ENCODE data around the gene UBC. TPM values are rescaled to one million over a fixed set of nuclear protein-coding genes. Genes with fewer than 3 reads are reported as not detected.
"Not testable (repeated sequence)": the region's sequence is repeated elsewhere in the genome, so short reads cannot be mapped to it uniquely, and the experiment has no call there.

The UBC gene
- total RNA-seq, 8 experiments from 2014 or later, result 779 to 1,904 (median 1,306) TPM

DNA sequence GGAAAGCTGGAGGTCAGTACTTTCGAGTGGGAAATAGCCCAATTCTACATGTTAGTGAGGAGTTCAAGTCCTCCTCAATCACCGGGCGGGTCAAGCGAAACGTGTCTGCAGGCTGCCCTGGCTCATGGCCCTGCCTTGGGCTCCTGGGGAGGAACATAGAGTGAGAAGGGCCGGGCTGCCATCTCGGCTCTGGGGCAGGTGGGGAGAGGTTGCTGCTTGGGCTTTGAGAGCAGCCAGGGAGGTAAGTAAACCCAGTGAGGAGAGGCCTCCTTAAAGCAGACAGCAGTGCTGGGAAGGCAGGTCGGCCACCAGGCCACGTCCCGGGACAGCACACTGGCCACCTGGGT lies 32.0 kb upstream of the UBC start:
- no peak for ATAC-seq (replicated peaks in 6 of 8)
- in situ Hi-C loops (cut with MboI; ENCODE audit: low pct_unique_long_range_greater_than_20kb in 2 of 9, low sequenced_read_pairs in 9 of 9, unreplicated experiment in 9 of 9), result no loop called here
- Histone ChIP-seq H3K4me3 (no peak overlapping the region), H3K4me1 (replicated peaks in 1 of 2) (no peaks in the 10 kb centered on the region), H3K27ac (no peak overlapping the region)
- WGBS, 10 experiments, result 60 to 100% (median 83%) methylated on average over 1 to 5 of the region's 10 CpGs; no CpG with 5 or more reads in 6 of the 10 experiments

DNA sequence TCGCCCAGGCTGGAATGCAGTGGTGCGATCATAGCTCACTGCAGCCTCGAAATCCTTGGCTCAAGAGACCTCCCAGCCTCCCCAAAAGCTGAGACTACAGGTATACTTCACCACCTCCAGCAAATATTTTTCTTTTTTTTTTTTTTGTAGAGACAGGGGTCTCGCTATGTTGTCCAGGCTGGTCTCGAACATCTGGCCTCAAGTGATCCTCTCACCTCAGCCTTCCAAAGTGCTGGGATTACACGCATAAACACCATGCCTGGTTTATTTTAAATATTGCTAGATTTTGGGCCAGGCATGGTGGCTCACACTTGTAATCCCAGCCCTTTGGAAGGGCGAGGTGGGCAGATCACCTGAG lies 26.7 kb upstream of the UBC start:
- no peak for ATAC-seq (replicated peaks in 6 of 8)
- H3K4me3 ChIP-seq, result peak overlapping the region in 1 of 5 donors; percentile 37
- WGBS, 10 experiments, result 71 to 100% (median 91%) methylated on average over 1 to 5 of the region's 7 CpGs; no CpG with 5 or more reads in 2 of the 10 experiments
- in situ Hi-C loops (cut with MboI; ENCODE audit: low pct_unique_long_range_greater_than_20kb in 2 of 9, low sequenced_read_pairs in 9 of 9, unreplicated experiment in 9 of 9), result no loop called here
- H3K4me1 ChIP-seq (replicated peaks in 1 of 2), result peaks cover 7 to 11% of the 10 kb centered on the region in 2 donors
- peak overlapping the region; percentile 1 to 96 for H3K27ac ChIP-seq

DNA sequence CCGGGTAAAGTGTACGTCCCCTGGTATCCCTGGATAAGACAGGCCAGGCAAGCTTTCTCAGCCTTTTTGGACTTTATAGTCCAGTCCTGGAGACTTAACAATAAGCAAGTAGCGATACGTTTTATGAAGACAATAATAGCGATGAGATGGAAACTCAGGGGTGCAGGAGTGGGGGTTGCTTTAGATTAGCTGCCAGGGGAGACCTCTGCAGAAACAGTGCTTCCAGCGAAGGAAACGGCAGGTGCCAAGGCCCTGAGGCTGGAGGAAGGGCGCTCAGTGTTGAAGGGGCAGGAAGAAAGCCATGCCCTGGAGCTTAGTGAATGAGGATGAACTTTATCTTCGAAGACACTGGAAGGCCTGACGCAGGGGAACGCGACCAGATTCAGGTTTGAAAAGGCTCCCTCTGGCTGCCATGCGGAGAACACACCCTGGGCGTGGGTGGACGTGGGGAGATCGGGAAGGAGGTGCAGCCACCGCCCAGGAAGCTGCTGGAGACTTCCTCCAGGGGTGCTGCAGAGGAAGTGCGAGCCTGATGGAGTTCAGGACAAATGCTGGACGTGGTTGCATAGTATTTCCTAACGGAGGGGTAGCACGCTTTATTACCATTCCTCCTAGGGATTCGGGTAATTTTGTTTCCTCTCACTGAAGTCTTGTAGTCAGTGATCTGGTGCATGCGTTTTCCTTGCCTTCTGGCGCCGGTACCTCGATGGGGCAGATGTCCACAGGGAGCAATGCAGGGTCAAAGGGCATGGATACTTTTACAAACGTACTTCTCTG lies 26.1 kb upstream of the UBC start:
- Histone ChIP-seq H3K4me3 (peak overlapping the region; percentile 37 to 58 (median 43)), H3K4me1 (replicated peaks in 1 of 2) (peaks cover 7 to 11% of the 10 kb centered on the region in 2 donors), H3K27ac (peak overlapping the region; percentile 93 to 96)
- in situ Hi-C loops (cut with MboI; ENCODE audit: low pct_unique_long_range_greater_than_20kb in 2 of 9, low sequenced_read_pairs in 9 of 9, unreplicated experiment in 9 of 9), result no loop called here
- ATAC-seq (replicated peaks in 6 of 8), result peak; percentile 11 to 51 (median 40)
- WGBS, 10 experiments, result 0 to 53% (median 31%) methylated on average over 2 to 16 of the region's 27 CpGs; no CpG with 5 or more reads in 1 of the 10 experiments

DNA sequence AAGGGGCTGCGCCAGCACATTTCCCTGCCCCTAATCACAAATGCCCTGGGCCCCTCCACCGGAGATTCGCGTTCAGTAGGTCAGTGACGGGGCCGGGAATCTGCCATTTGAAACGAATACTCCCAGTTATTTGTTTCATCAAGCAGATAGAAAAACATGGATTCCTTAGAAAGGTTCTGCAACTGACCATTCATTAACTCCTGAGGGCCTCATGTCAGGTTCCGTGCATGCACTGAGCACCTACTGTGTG lies 25.6 kb upstream of the UBC start:
- WGBS, 10 experiments, result 0 to 17% (median 0%) methylated on average over 1 to 7 of the region's 8 CpGs; no CpG with 5 or more reads in 3 of the 10 experiments
- in situ Hi-C loops (cut with MboI; ENCODE audit: low pct_unique_long_range_greater_than_20kb in 2 of 9, low sequenced_read_pairs in 9 of 9, unreplicated experiment in 9 of 9), result no loop called here
- no peak for ATAC-seq (replicated peaks in 6 of 8)
- H3K4me1 ChIP-seq (replicated peaks in 1 of 2), result peaks cover 7 to 11% of the 10 kb centered on the region in 2 donors
- H3K4me3 ChIP-seq, result peak overlapping the region; percentile 37 to 58 (median 43)
- peak overlapping the region; percentile 93 to 96 for H3K27ac ChIP-seq

DNA sequence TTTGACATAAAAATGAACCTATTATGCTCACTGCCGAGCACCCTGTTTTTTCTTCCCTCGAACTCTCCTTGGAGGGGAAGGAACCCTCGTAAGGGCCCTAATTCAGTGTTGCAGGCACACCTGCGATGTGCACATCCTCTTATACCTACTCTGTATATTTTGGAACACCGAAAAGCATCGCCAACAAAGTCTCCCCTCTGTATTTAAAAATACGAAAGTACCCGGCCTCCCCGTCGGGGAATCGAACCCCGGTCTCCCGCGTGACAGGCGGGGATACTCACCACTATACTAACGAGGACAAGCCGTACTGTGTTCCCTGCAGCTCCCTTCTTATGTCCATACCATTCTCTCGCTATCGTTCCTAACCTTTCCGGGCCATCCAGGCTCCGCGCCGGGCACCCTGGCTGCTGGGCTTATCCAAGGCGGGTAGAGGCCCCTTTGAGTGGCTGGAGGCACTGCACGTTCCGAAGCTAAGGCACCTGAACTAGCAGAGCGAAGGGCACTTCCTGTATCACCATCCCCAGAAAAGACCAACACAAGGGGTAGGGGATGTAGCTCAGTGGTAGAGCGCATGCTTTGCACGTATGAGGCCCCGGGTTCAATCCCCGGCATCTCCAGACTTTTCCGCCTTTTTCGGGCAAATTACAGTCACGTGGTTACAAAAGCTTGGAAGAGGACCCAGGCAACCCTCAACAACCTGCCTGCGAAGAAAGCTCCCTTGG lies 25.1 kb upstream of the UBC start:
- peak overlapping the region; percentile 37 to 58 (median 43) for H3K4me3 ChIP-seq
- H3K27ac ChIP-seq, result peak overlapping the region; percentile 93 to 96
- ATAC-seq (replicated peaks in 6 of 8), result peak; percentile 73 to 80 (median 76)
- WGBS, 10 experiments, result 0 to 5% (median 1%) methylated on average over 2 to 18 of the region's 35 CpGs
- H3K4me1 ChIP-seq (replicated peaks in 1 of 2), result peaks cover 7 to 11% of the 10 kb centered on the region in 2 donors
- in situ Hi-C loops (cut with MboI; ENCODE audit: low pct_unique_long_range_greater_than_20kb in 2 of 9, low sequenced_read_pairs in 9 of 9, unreplicated experiment in 9 of 9), result no loop called here

DNA sequence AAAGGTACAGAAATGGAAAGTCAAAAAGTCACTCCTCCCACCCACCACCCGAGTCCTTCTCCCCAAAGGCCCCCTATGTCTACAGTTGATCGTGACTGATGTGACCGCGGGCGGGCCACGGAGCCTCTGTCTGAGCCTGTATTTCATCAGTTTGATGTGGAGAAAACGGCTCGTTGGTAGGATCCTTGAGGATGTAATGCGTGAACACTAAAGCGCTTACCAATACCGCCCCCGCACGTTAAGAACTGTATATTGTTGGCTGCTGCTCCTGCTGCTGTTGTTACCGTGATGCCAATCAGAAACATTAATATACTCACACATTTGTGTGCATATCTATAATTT lies 24.6 kb upstream of the UBC start:
- Histone ChIP-seq H3K27ac (peak overlapping the region; percentile 93 to 96), H3K4me1 (replicated peaks in 1 of 2) (peaks cover 7 to 11% of the 10 kb centered on the region in 2 donors), H3K4me3 (peak overlapping the region; percentile 37 to 58 (median 43))
- peak; percentile 35 to 52 (median 48) for ATAC-seq (replicated peaks in 6 of 8)
- 0 to 10% (median 2%) methylated on average over 4 to 14 of the region's 14 CpGs; no CpG with 5 or more reads in 2 of the 10 experiments for WGBS, 10 experiments
- in situ Hi-C loops (cut with MboI; ENCODE audit: low pct_unique_long_range_greater_than_20kb in 2 of 9, low sequenced_read_pairs in 9 of 9, unreplicated experiment in 9 of 9), result no loop called here

DNA sequence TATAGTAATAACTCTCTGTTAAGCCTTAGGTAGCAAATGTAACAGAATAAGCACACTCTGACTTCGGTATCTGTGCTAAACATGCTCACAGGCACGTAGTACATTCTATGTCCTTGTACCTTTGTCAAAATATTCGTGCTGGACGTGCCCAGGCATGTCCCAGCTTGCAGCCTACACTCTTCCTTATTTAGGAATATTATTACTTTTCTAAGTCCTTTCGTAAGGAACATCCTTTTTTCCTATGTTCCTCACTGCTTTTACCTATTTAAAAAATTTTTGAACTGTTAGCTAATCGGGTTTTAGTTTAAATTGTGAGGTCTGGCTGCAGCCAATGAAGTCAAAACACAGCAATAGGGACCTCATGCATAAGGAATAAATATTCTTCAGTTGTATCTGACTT lies 24.1 kb upstream of the UBC start:
- Histone ChIP-seq H3K27ac (peak overlapping the region; percentile 93 to 96), H3K4me3 (peak overlapping the region; percentile 37 to 58 (median 43))

DNA sequence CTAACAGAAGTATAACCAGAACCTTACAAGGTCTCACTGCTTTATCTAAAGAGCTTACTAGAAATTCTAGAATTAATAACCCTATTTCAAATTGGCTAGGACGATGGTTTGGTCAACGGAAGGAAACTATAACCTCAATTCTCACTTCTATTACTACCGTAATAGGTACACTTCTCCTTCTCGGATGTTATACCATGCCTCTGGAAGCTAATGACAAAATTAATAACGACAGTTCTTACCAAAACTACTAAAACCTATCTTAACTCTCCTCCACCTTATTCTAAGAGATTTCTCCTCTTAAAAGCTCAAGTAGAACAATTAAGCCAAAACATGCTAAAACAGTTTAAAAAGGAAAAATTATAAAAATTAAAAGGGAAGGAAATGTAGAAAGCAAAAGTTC lies 23.7 kb upstream of the UBC start:
- no peak for ATAC-seq (replicated peaks in 6 of 8)
- in situ Hi-C loops (cut with MboI; ENCODE audit: low pct_unique_long_range_greater_than_20kb in 2 of 9, low sequenced_read_pairs in 9 of 9, unreplicated experiment in 9 of 9), result no loop called here
- H3K27ac ChIP-seq, result peak overlapping the region; percentile 93 to 96
- WGBS, 10 experiments, result 46 to 83% (median 78%) methylated on average over 2 to 5 of the region's 5 CpGs; no CpG with 5 or more reads in 2 of the 10 experiments
- H3K4me1 ChIP-seq (replicated peaks in 1 of 2), result peaks cover 7 to 11% of the 10 kb centered on the region in 2 donors
- H3K4me3 ChIP-seq, result peak overlapping the region; percentile 37 to 58 (median 43)

More for the DNA sequence above, 24.1 kb upstream of the UBC start:
- peak in 1 of 8 experiments; percentile 0 for ATAC-seq (replicated peaks in 6 of 8)
- in situ Hi-C loops (cut with MboI; ENCODE audit: low pct_unique_long_range_greater_than_20kb in 2 of 9, low sequenced_read_pairs in 9 of 9, unreplicated experiment in 9 of 9), result no loop called here
- 0 to 24% (median 8%) methylated on average over 1 to 6 of the region's 6 CpGs for WGBS, 10 experiments
- peaks cover 7 to 11% of the 10 kb centered on the region in 2 donors for H3K4me1 ChIP-seq (replicated peaks in 1 of 2)

DNA sequence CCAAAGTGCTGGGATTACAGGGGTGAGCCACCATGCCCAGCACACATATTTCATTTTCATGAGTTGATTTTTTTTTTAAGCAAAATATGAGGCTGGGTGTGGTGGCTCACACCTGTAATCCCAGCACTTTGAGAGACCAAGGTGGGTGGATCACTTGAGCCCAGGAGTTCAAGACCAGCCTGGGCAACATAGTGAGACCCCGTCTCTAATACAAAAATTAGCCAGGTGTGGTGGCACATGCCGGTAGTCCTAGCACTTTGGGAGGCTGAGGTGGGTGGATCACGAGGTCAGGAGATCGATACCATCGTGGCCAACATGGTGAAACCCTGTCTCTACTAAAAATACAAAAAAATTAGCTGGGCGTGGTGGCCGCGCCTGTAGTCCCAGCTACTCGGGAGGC lies 17.1 kb upstream of the UBC start:
- 73 to 100% (median 100%) methylated on average over 1 to 4 of the region's 9 CpGs; no CpG with 5 or more reads in 3 of the 10 experiments for WGBS, 10 experiments
- H3K4me3 ChIP-seq; in situ Hi-C loops (cut with MboI; ENCODE audit: low pct_unique_long_range_greater_than_20kb in 2 of 9, low sequenced_read_pairs in 9 of 9, unreplicated experiment in 9 of 9); H3K4me1 ChIP-seq (replicated peaks in 1 of 2); H3K27ac ChIP-seq; ATAC-seq (replicated peaks in 6 of 8): not testable (repeated sequence)

DNA sequence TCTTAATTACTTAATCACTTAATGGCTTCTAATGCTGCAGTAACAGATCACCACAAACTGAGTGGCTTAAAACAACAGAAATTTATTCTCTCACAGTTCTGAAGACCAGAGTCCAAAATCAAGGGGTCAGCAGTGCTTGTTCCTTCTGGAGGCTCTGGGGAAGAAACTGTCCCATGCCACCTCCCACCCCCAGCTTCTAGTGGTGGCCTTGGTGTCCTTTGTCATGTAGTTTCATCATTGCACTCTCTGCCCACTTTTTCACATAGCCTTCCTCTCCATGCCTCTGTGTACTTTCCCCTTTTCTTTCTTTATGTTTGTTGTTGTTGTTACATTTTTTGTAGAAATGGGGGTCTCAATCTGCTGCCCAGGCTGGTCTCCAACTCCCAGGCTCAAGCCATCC lies 16.1 kb upstream of the UBC start:
- no peak overlapping the region for H3K4me3 ChIP-seq
- in situ Hi-C loops (cut with MboI; ENCODE audit: low pct_unique_long_range_greater_than_20kb in 2 of 9, low sequenced_read_pairs in 9 of 9, unreplicated experiment in 9 of 9), result no loop called here
- H3K4me1 ChIP-seq (replicated peaks in 1 of 2), result peaks cover 0 to 5% of the 10 kb centered on the region in 2 donors
- no peak overlapping the region for H3K27ac ChIP-seq
- no peak for ATAC-seq (replicated peaks in 6 of 8)

DNA sequence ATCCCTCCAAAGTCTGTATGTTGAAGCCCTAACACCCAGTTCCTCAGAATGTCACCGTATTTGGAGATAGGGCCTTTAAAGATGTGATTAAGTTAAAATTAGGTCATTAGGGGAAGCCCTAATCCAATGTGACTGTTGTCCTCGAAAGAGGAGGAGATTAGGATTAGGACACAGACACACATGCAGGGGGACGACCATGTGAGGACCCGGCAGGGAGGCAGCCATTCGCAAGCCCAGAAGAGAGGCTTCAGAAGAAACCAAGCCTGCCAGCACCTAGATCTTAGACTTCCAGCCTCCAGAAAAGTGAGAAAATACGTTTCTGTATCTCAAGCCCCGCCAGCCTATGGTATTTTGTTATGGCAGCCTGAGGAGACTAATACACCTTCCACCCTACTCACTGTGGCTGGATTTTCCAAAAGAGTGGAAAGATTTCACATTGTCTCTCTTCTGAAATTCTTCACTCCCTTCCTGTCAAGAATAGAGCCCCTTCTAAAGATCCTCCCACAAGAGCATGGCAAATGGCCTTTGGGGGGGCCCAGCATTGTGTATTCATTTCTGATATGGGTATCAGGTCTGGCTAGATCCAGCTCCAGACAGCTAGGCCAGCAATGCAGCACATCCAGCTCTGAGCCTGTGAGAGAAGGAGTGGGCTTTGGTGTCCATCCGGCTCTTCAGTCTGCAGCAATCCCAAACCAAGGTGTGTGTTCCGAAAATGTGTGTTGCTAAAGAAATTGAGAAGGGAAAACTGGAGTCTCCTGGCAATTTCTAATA lies 15.4 kb upstream of the UBC start:
- no peak overlapping the region for H3K4me3 ChIP-seq
- no peak for ATAC-seq (replicated peaks in 6 of 8)
- 57 to 100% (median 81%) methylated on average over 1 to 8 of the region's 9 CpGs; no CpG with 5 or more reads in 2 of the 10 experiments for WGBS, 10 experiments
- in situ Hi-C loops (cut with MboI; ENCODE audit: low pct_unique_long_range_greater_than_20kb in 2 of 9, low sequenced_read_pairs in 9 of 9, unreplicated experiment in 9 of 9), result no loop called here
- H3K27ac ChIP-seq, result no peak overlapping the region
- peaks cover 0 to 5% of the 10 kb centered on the region in 2 donors for H3K4me1 ChIP-seq (replicated peaks in 1 of 2)

DNA sequence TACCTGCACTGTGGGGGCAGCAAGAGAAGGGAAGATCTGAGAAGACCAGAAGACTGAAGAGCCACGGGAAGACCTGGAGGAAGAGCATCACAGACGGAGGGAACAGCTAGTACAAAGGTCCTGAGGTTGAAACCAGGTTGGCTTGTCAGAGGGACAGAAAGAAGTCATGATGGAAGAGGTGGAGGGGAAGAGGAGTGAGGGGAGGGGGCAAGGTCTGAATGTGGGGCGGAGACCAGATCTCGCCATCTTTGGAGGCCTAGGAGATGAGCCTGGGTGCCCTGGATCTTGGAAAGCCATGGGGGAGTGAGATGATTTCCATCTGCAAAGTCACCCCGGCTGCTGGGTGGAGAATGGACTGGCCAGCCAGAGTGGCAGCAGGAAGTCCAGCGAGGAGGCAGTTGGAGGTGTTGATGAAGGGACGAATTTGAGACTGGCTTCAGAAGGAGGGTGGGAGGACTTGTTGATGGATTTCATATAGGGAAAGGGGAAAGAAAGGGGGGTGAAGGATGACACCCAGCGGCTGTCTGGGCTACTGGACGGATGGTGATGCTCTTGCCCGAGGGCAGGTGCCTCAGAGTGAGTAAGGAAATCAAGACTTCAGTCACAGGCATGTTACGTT lies 14.6 kb upstream of the UBC start:
- ATAC-seq (replicated peaks in 6 of 8), result no peak
- H3K27ac ChIP-seq, result no peak overlapping the region
- H3K4me3 ChIP-seq, result no peak overlapping the region
- H3K4me1 ChIP-seq (replicated peaks in 1 of 2), result peaks cover 0 to 5% of the 10 kb centered on the region in 2 donors
- WGBS, 10 experiments, result 67 to 100% (median 85%) methylated on average over 1 to 7 of the region's 11 CpGs
- in situ Hi-C loops (cut with MboI; ENCODE audit: low pct_unique_long_range_greater_than_20kb in 2 of 9, low sequenced_read_pairs in 9 of 9, unreplicated experiment in 9 of 9), result no loop called here
